Measurements from ENCODE around the gene BDKRB2.
"Not testable (repeated sequence)": the region's sequence is repeated elsewhere in the genome, so short reads cannot be mapped to it uniquely, and the experiment has no call there.

BDKRB2 gene

DNA sequence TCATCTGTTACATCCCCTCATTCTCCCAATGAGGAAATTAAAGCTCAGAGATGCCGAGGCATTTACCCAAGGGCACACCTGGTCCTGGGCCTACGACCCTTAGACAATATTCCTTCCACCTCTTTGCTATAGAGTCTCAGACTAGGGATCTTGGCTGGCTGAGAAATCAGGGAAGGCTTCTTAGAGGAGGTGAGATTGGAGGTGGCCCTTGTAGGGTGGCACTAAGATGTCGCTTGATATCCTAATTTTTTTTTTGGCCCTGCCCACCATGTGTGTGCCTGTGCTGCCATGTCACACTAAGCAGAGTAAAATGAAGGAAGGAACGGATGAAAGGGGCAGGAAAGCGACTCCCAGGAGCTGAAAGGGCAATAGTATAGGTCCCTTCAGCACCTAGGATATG is 20.6 kb downstream of the BDKRB2 start:
- DNase-seq (ENCODE audit: low read depth): no peak

- DNase-seq (ENCODE audit: low read depth): no peak
These were observed 21.1 kb downstream of the BDKRB2 start for GRCh38 chr14:96225745-96226151.

DNA sequence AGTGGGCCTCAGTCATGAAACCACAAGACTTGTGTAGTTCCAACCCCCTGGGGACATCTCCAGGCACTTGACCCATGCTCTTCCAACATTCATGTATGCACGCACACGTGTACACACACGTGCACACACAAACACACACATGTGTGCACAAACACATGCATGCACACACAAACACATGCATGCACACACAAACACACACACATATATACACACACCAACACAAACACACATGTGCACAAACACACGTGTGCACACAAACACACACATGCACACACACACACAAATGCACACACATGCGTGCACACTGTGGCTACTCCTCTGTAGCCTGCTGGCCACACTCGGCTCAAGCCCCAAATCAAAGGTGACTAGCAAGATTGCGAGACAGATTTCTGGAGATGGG is 22.8 kb downstream of the BDKRB2 start:
- DNase-seq (ENCODE audit: low read depth): no peak

GRCh38 chr14:96229315-96229714 is 24.7 kb downstream of the BDKRB2 start:
- DNase-seq (ENCODE audit: low read depth): no peak

GRCh38 chr14:96231056-96231455 is 26.4 kb downstream of the BDKRB2 start:
- DNase-seq (ENCODE audit: low read depth): no peak

DNA sequence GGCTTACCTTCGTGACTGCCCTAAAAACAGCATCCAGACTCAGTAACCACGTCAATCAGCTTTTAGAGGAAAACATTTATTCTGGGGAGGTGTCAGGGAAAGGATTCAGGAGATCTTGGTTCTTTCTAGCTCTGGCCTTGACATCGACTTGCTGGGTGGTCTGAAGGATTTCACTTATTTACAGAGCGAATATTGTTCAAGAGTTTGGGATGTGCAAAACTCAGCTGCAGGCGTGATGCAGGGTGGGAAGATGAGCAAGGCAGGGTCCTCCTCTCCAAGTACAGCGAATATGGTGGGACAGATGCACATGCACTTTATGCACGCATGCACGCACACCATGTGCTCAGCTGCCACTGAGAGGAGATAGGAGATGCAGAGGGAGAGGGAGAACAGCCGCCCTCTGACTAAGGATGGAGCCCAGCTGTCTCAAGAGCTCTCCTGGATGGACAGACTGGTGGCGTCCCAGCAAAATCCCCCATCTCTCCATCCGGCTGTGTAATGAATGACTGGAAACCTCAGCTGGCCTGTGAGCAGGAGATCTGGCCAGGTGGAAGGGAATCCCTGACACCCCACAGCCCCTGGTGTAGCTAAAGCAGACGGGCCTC is 27.0 kb downstream of the BDKRB2 start:
- DNase-seq (ENCODE audit: low read depth): no peak

DNA sequence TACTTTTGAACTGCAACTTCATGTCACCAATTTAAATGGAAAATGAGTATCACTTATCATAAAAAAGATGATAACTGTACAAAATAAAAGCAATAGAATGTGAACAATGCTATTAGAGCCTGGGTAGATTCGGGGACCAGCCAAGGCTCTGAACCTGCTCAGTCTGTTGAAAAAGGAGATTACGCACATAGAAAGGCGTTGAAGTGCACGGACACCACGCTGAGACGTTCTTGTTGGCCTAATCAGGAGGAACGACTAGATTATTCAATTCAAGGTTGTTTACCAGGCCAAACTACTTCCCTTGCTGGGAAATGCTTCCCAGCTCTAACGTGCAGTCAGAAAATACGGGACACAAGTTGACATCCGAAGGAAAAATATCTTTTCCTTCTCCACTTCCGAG is 27.9 kb downstream of the BDKRB2 start:
- no peak for DNase-seq (ENCODE audit: low read depth)

- no peak for DNase-seq (ENCODE audit: low read depth)
These were observed 29.0 kb downstream of the BDKRB2 start for GRCh38 chr14:96233661-96234060.

DNA sequence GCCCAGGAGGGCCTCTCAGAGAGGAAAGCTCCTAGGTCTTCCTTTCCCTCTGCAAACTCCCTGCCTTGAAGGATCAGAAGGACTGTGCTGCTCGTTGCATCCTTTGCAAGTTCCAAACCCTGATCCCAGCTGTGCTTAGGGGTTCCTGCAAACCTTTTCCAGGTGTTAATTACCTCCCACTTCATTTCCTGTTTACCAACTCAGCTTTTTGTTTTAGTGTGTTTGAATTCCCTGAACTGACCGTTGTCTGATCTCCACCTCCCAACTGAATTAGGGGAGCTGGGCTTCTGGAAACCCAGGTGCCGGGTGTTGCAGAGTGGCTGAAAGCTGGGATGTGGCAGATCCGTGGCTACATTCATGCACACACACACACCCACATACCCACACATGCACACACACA is 30.8 kb downstream of the BDKRB2 start:
- no peak for DNase-seq (ENCODE audit: low read depth)

- DNase-seq (ENCODE audit: low read depth): no peak
These were observed 33.0 kb downstream of the BDKRB2 start for GRCh38 chr14:96237641-96238040.

DNA sequence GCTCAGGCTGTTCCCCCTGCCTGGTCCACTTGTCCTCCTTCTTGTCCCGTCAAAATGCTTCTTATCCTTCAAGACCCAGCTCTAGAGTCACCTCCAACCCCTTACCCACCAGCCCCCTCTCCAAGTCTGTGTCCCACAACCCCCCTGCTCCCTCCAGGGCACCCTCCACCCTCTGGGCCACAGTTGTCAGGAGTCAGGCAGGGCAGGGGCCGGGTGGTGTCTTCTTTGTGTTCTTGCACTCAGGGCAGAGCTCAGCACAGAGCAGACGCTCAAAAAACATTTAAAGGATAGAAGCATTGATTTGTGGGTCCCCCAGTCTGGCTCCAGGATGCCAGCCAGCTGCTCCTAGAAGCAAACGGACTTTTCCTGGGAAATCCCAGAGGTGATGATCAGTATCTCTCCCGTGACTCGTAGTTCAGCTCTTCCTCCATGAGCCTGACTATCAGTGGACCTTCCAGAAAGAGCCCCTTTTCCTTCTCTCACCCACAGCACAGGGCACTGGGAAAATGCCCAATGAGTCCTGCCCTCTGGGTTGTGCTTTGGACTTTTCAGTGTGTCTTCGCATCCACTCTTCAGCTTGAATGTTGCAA is 34.1 kb downstream of the BDKRB2 start:
- no peak for DNase-seq (ENCODE audit: low read depth)

DNA sequence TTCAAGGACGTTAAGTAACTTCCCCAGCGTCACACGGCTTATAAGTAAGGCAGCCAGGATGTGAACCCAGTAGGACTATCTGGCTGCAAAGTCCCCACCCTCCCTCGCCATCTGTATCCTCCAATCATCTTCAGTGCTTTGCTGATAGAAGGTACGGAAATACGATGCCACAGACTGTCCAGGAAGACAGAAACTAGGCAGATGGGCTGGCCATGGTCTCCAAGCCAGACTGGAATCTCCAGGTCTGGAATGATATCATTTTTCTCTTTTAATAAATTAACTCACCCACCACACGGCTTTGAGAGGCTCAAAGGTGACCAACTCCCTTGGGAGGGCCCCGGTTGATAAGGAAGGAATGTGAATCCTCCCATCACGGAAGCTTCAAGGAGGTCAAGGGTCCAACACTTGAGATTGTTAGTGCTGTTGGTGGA is 35.1 kb downstream of the BDKRB2 start:
- no peak for DNase-seq (ENCODE audit: low read depth)

GRCh38 chr14:96240641-96241040 is 36.0 kb downstream of the BDKRB2 start:
- DNase-seq (ENCODE audit: low read depth): no peak

GRCh38 chr14:96242126-96242525 is 37.5 kb downstream of the BDKRB2 start:
- no peak for DNase-seq (ENCODE audit: low read depth)

DNA sequence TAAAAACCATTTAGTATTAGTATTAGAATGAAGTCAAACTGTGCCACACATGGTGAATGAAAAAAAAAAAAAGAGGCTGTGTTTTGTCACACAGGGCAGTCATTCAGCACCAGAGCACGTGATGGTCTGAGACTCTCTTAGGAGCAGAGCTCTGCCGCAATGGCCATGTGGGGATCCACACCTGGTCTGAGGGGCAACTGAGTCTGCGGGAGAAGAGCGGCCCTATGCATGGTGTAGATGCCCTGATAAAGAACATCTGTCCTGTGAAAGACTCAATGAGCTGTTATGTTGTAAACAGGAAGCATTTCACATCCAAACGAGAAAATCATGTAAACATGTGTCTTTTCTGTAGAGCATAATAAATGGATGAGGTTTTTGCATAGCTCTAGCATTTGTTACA is 39.1 kb downstream of the BDKRB2 start:
- no peak for DNase-seq (ENCODE audit: low read depth)

DNA sequence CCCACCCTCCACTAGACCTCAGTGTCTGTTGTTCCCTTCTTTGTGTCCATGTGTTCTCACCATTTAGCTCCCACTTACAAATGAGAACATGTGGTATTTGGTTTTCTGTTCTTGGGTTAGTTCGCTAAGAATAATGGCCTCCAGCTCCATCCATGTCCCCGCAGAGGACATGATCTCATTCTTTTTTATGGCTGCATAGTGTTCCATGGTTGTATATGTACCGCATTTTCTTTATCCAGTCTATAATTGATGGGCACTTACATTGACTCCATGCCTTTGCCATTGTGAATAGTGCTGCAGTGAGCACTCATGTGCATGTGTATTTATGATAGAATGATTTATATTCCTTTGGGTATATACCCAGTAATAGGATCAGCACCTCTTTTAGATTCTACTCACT is 40.4 kb downstream of the BDKRB2 start:
- not testable (repeated sequence) for DNase-seq (ENCODE audit: low read depth)

GRCh38 chr14:96245710-96246538 is 41.3 kb downstream of the BDKRB2 start:
- DNase-seq (ENCODE audit: low read depth): no peak

GRCh38 chr14:96246539-96246847 is 41.9 kb downstream of the BDKRB2 start:
- no peak for DNase-seq (ENCODE audit: low read depth)

GRCh38 chr14:96247031-96247430 is 42.4 kb downstream of the BDKRB2 start:
- DNase-seq (ENCODE audit: low read depth): no peak

GRCh38 chr14:96249029-96249428 is 44.4 kb downstream of the BDKRB2 start:
- no peak for DNase-seq (ENCODE audit: low read depth)

- no peak for DNase-seq (ENCODE audit: low read depth)
These were observed 45.8 kb downstream of the BDKRB2 start for GRCh38 chr14:96250485-96250884.

GRCh38 chr14:96251656-96252155 is 47.1 kb downstream of the BDKRB2 start:
- DNase-seq (ENCODE audit: low read depth): no peak

GRCh38 chr14:96252323-96252998 is 47.8 kb downstream of the BDKRB2 start:
- no peak for DNase-seq (ENCODE audit: low read depth)
